NB4 (cell line): ENCODE measurements around the gene TBC1D22A.

Experiments used
- TF ChIP-seq, protein P1 (sequence below): IDR thresholded peaks from one replicate; pipeline ENCODE4 v1.5.1; 2012; ENCODE audit warnings: low read depth, low read length
- TF ChIP-seq, protein P2 (sequence below): IDR thresholded peaks from 2 replicates; pipeline ENCODE4 v1.6.1; 2011; ENCODE audit warnings: low read depth, low read length

DNA sequence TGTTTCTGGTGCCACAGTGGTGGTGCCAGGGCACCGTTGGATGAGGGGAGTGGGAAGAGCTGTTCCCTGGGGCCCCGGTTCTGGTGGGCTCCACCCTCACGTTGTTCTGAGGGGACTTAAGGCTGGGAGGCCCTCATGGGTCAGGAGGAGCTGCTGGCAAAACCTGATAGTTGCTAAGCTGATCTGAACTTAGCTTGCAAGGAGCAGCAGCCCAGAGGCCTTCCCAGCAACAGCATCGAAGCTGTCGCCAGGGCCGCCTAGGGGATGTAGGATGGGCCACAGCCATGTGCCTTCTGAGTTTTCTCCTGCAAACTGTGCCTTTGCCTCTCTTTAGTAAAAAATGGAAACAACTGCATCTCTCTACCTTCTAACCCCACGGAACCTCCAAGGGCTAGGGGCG is 240.2 kb downstream of the TBC1D22A start:
- TF ChIP-seq, protein P1, sequence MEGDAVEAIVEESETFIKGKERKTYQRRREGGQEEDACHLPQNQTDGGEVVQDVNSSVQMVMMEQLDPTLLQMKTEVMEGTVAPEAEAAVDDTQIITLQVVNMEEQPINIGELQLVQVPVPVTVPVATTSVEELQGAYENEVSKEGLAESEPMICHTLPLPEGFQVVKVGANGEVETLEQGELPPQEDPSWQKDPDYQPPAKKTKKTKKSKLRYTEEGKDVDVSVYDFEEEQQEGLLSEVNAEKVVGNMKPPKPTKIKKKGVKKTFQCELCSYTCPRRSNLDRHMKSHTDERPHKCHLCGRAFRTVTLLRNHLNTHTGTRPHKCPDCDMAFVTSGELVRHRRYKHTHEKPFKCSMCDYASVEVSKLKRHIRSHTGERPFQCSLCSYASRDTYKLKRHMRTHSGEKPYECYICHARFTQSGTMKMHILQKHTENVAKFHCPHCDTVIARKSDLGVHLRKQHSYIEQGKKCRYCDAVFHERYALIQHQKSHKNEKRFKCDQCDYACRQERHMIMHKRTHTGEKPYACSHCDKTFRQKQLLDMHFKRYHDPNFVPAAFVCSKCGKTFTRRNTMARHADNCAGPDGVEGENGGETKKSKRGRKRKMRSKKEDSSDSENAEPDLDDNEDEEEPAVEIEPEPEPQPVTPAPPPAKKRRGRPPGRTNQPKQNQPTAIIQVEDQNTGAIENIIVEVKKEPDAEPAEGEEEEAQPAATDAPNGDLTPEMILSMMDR = no peak
- TF ChIP-seq, protein P2, sequence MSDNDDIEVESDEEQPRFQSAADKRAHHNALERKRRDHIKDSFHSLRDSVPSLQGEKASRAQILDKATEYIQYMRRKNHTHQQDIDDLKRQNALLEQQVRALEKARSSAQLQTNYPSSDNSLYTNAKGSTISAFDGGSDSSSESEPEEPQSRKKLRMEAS = no peak
